Measurements from ENCODE around the gene ASS1. TPM values are rescaled to one million over a fixed set of nuclear protein-coding genes. Genes with fewer than 3 reads are reported as not detected.

Gene ASS1
- total RNA-seq, 1 experiment from 2014 or later: 118 TPM

DNA sequence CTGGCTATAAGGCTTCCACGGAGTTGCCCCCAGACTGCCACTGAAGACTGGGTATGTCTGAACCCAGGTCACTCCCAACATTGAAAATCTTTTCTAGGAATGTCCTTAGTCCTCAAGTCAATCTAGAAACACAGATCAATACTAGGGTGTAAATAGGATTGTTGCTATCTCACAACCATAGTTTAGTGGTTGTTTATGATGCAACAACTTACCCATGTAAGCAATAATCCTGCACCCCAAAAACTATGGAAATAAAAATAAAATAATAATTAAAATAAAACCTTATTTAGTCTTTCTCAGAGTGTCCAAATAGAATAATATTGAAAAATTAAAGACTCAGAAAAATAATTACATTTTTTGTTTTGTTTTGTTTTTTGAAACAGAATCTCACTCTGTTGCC lies 68.3 kb downstream of the ASS1 start:
- peaks cover 5% of the 10 kb centered on the region for H3K9me3 Mint-ChIP-seq (ENCODE audit: unreplicated experiment)
- no peak overlapping the region for H3K27ac Mint-ChIP-seq (ENCODE audit: unreplicated experiment)
- H3K4me3 Mint-ChIP-seq (ENCODE audit: unreplicated experiment): no peak overlapping the region
- BruUV-seq (replicated peaks): no TSS peak
- CTCF ChIA-PET: interaction anchor here (1.0 kb wide), 1 partner anchor 171 kb away, joined by 4 read pairs; no protein-coding TSS in a partner anchor
- H3K36me3 Mint-ChIP-seq (ENCODE audit: insufficient read depth, unreplicated experiment): no peaks in the 10 kb centered on the region
- H3K4me1 Mint-ChIP-seq (ENCODE audit: low read depth, unreplicated experiment): no peaks in the 10 kb centered on the region
- Histone ChIP-seq H3K9me3 (no peaks in the 10 kb centered on the region), H3K36me3 (ENCODE audit: control insufficient read depth, insufficient read depth, low read length) (no peaks in the 10 kb centered on the region), H3K4me1 (no peaks in the 10 kb centered on the region), H3K27me3 (replicated peaks; ENCODE audit: control insufficient read depth, insufficient read depth, low read length) (no peaks in the 10 kb centered on the region), H3K4me3 (ENCODE audit: low read depth, low read length) (no peak overlapping the region)
- peaks cover 2% of the 10 kb centered on the region for H3K27me3 Mint-ChIP-seq (ENCODE audit: insufficient read depth, unreplicated experiment)
- DNase-seq: no peak
- TF ChIP-seq, protein P1, sequence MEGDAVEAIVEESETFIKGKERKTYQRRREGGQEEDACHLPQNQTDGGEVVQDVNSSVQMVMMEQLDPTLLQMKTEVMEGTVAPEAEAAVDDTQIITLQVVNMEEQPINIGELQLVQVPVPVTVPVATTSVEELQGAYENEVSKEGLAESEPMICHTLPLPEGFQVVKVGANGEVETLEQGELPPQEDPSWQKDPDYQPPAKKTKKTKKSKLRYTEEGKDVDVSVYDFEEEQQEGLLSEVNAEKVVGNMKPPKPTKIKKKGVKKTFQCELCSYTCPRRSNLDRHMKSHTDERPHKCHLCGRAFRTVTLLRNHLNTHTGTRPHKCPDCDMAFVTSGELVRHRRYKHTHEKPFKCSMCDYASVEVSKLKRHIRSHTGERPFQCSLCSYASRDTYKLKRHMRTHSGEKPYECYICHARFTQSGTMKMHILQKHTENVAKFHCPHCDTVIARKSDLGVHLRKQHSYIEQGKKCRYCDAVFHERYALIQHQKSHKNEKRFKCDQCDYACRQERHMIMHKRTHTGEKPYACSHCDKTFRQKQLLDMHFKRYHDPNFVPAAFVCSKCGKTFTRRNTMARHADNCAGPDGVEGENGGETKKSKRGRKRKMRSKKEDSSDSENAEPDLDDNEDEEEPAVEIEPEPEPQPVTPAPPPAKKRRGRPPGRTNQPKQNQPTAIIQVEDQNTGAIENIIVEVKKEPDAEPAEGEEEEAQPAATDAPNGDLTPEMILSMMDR (IDR thresholded peaks at IDR 0.05; ENCODE audit: insufficient read depth in 1 of 2, low read depth in 1 of 2, low read length in 1 of 2, severe bottlenecking in 1 of 2, unreplicated experiment in 1 of 2): no peak
- intact Hi-C loops (cut with micrococcal nuclease; ENCODE audit: unreplicated experiment): no loop called here
- POLR2A ChIA-PET: no interaction called here

DNA sequence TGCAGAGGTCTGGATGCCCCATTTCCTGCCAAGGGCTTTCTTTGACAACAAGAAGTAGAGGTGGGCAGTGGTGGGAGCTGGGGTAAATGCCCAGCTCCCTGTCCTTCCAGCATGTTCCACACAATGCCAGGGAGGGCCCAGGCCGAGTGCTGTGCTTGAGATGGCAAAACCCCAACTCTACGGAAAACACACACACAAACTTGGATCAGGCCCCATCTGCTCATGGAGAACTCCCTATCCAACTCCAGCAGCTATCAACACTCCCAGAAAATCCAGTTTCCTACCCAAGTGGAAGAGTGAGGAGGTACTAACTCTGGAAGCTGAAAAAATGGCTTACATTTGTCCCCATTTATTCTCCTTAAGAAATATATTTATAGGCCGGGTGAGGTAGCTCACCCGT lies 73.5 kb downstream of the ASS1 start:
- Histone ChIP-seq H3K4me1 (0 out of 2 replicates have a peak, but pooled peaks cover 4% of the 10 kb centered on the region), H3K36me3 (ENCODE audit: control insufficient read depth, insufficient read depth, low read length) (no peaks in the 10 kb centered on the region), H3K27me3 (replicated peaks; ENCODE audit: control insufficient read depth, insufficient read depth, low read length) (no peaks in the 10 kb centered on the region), H3K4me3 (ENCODE audit: low read depth, low read length) (no peak overlapping the region), H3K9me3 (no peaks in the 10 kb centered on the region)
- ChIA-PET CTCF (no interaction called here), POLR2A (no interaction called here)
- DNase-seq: no peak
- intact Hi-C loops (cut with micrococcal nuclease; ENCODE audit: unreplicated experiment): no loop called here
- no peaks in the 10 kb centered on the region for H3K9me3 Mint-ChIP-seq (ENCODE audit: unreplicated experiment)
- no TSS peak for BruUV-seq (replicated peaks)
- H3K4me3 Mint-ChIP-seq (ENCODE audit: unreplicated experiment): no peak overlapping the region
- H3K27me3 Mint-ChIP-seq (ENCODE audit: insufficient read depth, unreplicated experiment): no peaks in the 10 kb centered on the region
- H3K4me1 Mint-ChIP-seq (ENCODE audit: low read depth, unreplicated experiment): no peaks in the 10 kb centered on the region
- no peak overlapping the region for H3K27ac Mint-ChIP-seq (ENCODE audit: unreplicated experiment)
- TF ChIP-seq, protein P1 (IDR thresholded peaks at IDR 0.05; ENCODE audit: insufficient read depth in 1 of 2, low read depth in 1 of 2, low read length in 1 of 2, severe bottlenecking in 1 of 2, unreplicated experiment in 1 of 2): no peak
- H3K36me3 Mint-ChIP-seq (ENCODE audit: insufficient read depth, unreplicated experiment): no peaks in the 10 kb centered on the region

DNA sequence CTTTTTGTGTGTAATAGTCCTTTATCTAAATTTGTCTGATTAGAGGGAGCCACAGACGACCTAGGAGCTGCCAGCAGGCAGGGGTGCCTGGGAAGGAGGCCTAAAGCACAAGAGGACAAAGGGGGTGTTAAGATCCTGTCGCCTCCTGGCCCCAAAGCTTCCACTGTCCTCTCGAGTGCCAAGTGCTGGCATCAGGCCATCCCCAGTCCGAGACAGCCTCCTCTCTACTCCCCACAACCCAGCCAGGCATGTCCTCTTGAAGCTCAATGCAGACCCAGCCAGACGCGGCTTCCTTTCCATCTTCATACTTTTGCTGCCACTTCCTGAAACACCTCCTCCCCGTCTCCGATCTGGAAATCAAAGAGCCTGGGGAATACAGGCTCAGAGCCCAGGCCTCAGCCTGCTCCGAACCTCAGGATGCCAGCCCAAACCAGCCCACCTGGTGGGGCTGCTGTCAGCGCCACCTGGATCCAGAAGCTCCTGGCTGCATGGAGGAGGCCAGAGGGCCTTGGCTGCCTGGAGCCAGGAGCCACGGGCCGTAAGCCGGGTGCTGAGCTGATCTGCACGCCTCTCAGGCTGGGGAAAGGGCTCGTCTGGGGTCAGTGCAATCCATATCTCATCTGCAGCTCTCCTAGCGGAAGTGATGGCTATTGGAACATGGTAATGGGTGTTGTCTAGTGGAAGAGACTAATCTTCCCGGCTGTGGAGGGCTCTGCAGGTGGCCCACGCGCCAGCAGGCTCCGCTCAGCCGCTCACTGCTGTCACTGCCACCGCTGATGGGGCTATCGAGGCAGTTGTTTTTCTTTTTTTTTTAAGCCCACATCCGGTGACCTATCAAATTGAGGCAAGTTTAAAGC lies 74.4 kb downstream of the ASS1 start:
- H3K4me3 ChIP-seq (ENCODE audit: low read depth, low read length): no peak overlapping the region
- no peaks in the 10 kb centered on the region for H3K9me3 Mint-ChIP-seq (ENCODE audit: unreplicated experiment)
- H3K27ac Mint-ChIP-seq (ENCODE audit: unreplicated experiment): no peak overlapping the region
- TF ChIP-seq, protein P1 (IDR thresholded peaks at IDR 0.05; ENCODE audit: insufficient read depth in 1 of 2, low read depth in 1 of 2, low read length in 1 of 2, severe bottlenecking in 1 of 2, unreplicated experiment in 1 of 2): no peak
- no peaks in the 10 kb centered on the region for H3K9me3 ChIP-seq
- H3K4me1 ChIP-seq: 0 out of 2 replicates have a peak, but pooled peaks cover 4% of the 10 kb centered on the region
- H3K36me3 Mint-ChIP-seq (ENCODE audit: insufficient read depth, unreplicated experiment): no peaks in the 10 kb centered on the region
- H3K27me3 ChIP-seq (replicated peaks; ENCODE audit: control insufficient read depth, insufficient read depth, low read length): no peaks in the 10 kb centered on the region
- ChIA-PET POLR2A (no interaction called here), CTCF (interaction anchor here (0.6 kb wide), 2 partner anchors 16 to 335 kb away, joined by 3 to 4 read pairs; no protein-coding TSS in a partner anchor)
- intact Hi-C loops (cut with micrococcal nuclease; ENCODE audit: unreplicated experiment): no loop called here
- no TSS peak for BruUV-seq (replicated peaks)
- H3K27me3 Mint-ChIP-seq (ENCODE audit: insufficient read depth, unreplicated experiment): no peaks in the 10 kb centered on the region
- no peak for DNase-seq
- no peaks in the 10 kb centered on the region for H3K36me3 ChIP-seq (ENCODE audit: control insufficient read depth, insufficient read depth, low read length)
- no peak overlapping the region for H3K4me3 Mint-ChIP-seq (ENCODE audit: unreplicated experiment)
- no peaks in the 10 kb centered on the region for H3K4me1 Mint-ChIP-seq (ENCODE audit: low read depth, unreplicated experiment)

Data from Caco-2 (cell line).